Loucy (cell line): ENCODE measurements around the gene KCNT1.

Source experiments
- H2AFZ ChIP-seq: fragments of 200-600 bp; sonication (generic); 2 replicates; pipeline ENCODE4 v1.6.0; 2016; ENCODE audit warnings: antibody characterized with exemption, mild to moderate bottlenecking, low read length, moderate library complexity
- H3F3A ChIP-seq: fragments of 200-600 bp; 2 replicates; pipeline ENCODE4 v1.6.0; 2016; ENCODE audit warnings: antibody characterized with exemption, low read depth, mild to moderate bottlenecking
- H3K27me3 ChIP-seq: fragments of 200-600 bp; sonication (generic); 2 replicates; pipeline ENCODE4 v1.6.1; 2014; ENCODE audit warnings: low read length, mild to moderate bottlenecking; ENCODE audit not compliant: insufficient read depth, poor library complexity, severe bottlenecking
- H3K36me3 ChIP-seq: fragments of 200-600 bp; sonication (generic); 2 replicates; pipeline ENCODE4 v1.6.1; 2016; ENCODE audit warnings: low read length; ENCODE audit not compliant: insufficient read depth
- H3K4me1 ChIP-seq: fragments of 200-600 bp; sonication (generic); 2 replicates; pipeline ENCODE4 v1.5.1; 2014; ENCODE audit warnings: low read length, mild to moderate bottlenecking; ENCODE audit not compliant: insufficient read depth, poor library complexity, severe bottlenecking
- H3K4me2 ChIP-seq: fragments of 200-600 bp; sonication (generic); 2 replicates; pipeline ENCODE4 v1.6.0; 2014; ENCODE audit warnings: antibody characterized with exemption, low read length, low read depth, mild to moderate bottlenecking; ENCODE audit not compliant: poor library complexity, severe bottlenecking
- H3K4me3 ChIP-seq: fragments of 200-600 bp; sonication (generic); 2 replicates; pipeline ENCODE4 v1.5.1; 2014; ENCODE audit warnings: low read length, mild to moderate bottlenecking, mixed read lengths; ENCODE audit not compliant: poor library complexity, severe bottlenecking
- H3K79me2 ChIP-seq: fragments of 200-600 bp; sonication (generic); 2 replicates; pipeline ENCODE4 v1.6.1; 2014; ENCODE audit warnings: low read length; ENCODE audit not compliant: insufficient read depth
- H3K9ac ChIP-seq: fragments of 200-600 bp; sonication (generic); 2 replicates; pipeline ENCODE4 v1.6.0; 2014; ENCODE audit warnings: mild to moderate bottlenecking, low read depth, low read length, moderate library complexity; ENCODE audit not compliant: poor library complexity, severe bottlenecking
- H3K9me2 ChIP-seq: fragments of 200-600 bp; sonication (generic); replicated peaks from 2 replicates; pipeline ENCODE4 v1.6.1; 2016; ENCODE audit warnings: low read depth, low read length, mixed read lengths
- H3K9me3 ChIP-seq: fragments of 200-600 bp; sonication (generic); 2 replicates; pipeline ENCODE4 v1.6.1; 2014; ENCODE audit warnings: mild to moderate bottlenecking, antibody characterized with exemption, low read length, low read depth; ENCODE audit not compliant: insufficient read depth
- H4K20me1 ChIP-seq: fragments of 200-600 bp; sonication (generic); 2 replicates; pipeline ENCODE4 v1.6.0; 2014; ENCODE audit warnings: antibody characterized with exemption, low read length, mild to moderate bottlenecking; ENCODE audit not compliant: insufficient read depth, poor library complexity, severe bottlenecking
- CTCF ChIP-seq: fragments of 200-600 bp; sonication (generic); conservative IDR thresholded peaks from 2 replicates; pipeline ENCODE4 v1.5.1; 2014; ENCODE audit warnings: mild to moderate bottlenecking, antibody characterized with exemption, low read length
- EZH2phosphoT487 ChIP-seq: fragments of 200-600 bp; IDR thresholded peaks from 2 replicates; pipeline ENCODE4 v1.6.1; 2018; ENCODE audit warnings: antibody characterized with exemption, mild to moderate bottlenecking, moderate library complexity, borderline replicate concordance

KCNT1 gene

GRCh38 chr9:135751501-135751900 is 49.5 kb downstream of the KCNT1 start:
- Histone ChIP-seq H3K9me2 (no peaks in the 10 kb centered on the region), H3K36me3 (no peaks in the 10 kb centered on the region), H3K79me2 (no peaks in the 10 kb centered on the region), H3K9me3 (peaks cover 15% of the 10 kb centered on the region; the same call in 1 of the 2 replicates), H3K9ac (no peak overlapping the region), H2AFZ (no peak overlapping the region), H3F3A (no peaks in the 10 kb centered on the region), H3K4me1 (no peaks in the 10 kb centered on the region), H3K4me2 (no peak overlapping the region), H3K4me3 (no peak overlapping the region), H4K20me1 (no peaks in the 10 kb centered on the region), H3K27me3 (no peaks in the 10 kb centered on the region)
- TF ChIP-seq CTCF (no peak), EZH2phosphoT487 (no peak)

DNA sequence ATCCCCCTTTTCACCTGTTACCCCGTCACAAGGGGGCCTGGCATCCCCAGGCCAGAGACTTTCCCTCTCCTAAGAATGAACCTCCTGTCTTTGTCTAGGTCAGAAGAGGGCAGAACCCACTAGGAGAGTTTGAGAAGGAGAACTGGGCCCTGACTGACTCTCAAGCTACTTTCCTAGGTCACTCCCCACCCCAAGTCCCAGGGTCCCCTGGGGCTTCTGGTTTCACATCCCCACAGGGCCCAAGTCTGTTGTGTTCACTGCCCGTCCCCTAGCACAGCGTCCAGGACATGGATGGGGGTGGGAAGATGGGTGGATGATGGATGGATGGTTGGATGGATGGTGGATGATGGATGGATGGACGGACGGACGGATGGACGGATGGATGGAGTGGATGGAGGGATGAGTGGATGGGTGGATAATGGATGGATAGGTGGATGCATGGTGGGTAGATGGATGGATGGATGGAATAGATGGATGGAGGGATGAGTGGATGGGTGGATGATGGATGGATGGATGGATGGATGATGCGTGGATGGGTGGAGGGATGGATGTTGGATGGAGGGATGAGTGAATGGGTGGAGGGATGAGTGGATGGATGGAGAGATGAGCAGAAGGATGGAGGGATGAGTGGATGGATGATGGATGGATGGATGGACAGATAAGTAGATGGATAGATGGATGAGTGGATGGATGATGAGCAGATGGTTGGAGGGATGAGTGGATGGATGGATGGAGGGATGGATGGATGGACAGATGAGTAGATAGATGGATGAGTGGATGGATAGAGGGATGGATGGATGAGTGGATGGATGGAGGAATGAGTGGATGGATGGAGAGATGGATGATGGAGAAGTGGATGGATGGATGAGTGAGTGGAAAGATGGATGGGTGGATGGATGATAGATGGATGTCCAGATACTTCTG is 50.6 kb downstream of the KCNT1 start:
- no peak overlapping the region for H3K9ac ChIP-seq
- no peaks in the 10 kb centered on the region for H3K27me3 ChIP-seq
- no peaks in the 10 kb centered on the region for H3K36me3 ChIP-seq
- H2AFZ ChIP-seq, result no peak overlapping the region
- H3K9me3 ChIP-seq, result peaks cover 15% of the 10 kb centered on the region; the same call in 1 of the 2 replicates
- no peaks in the 10 kb centered on the region for H4K20me1 ChIP-seq
- no peak overlapping the region for H3K4me3 ChIP-seq
- TF ChIP-seq CTCF (no peak), EZH2phosphoT487 (no peak)
- no peaks in the 10 kb centered on the region for H3F3A ChIP-seq
- no peaks in the 10 kb centered on the region for H3K9me2 ChIP-seq
- H3K4me2 ChIP-seq, result no peak overlapping the region
- H3K4me1 ChIP-seq, result no peaks in the 10 kb centered on the region
- no peaks in the 10 kb centered on the region for H3K79me2 ChIP-seq

GRCh38 chr9:135753391-135754105 is 51.6 kb downstream of the KCNT1 start:
- Histone ChIP-seq H3K36me3 (no peaks in the 10 kb centered on the region), H3K4me3 (no peak overlapping the region), H2AFZ (no peak overlapping the region), H3K4me1 (no peaks in the 10 kb centered on the region), H3K9me3 (peaks cover 15% of the 10 kb centered on the region; the same call in 1 of the 2 replicates), H3F3A (no peaks in the 10 kb centered on the region), H3K9me2 (no peaks in the 10 kb centered on the region), H3K9ac (no peak overlapping the region), H3K79me2 (no peaks in the 10 kb centered on the region), H4K20me1 (no peaks in the 10 kb centered on the region), H3K4me2 (no peak overlapping the region), H3K27me3 (no peaks in the 10 kb centered on the region)
- no peak for TF ChIP-seq CTCF
- no peak for TF ChIP-seq EZH2phosphoT487
